Caco-2 (cell line): ENCODE measurements around the gene SPHK2. TPM values are rescaled to one million over a fixed set of nuclear protein-coding genes. Genes with fewer than 3 reads are reported as not detected.
"Not testable (repeated sequence)": the region's sequence is repeated elsewhere in the genome, so short reads cannot be mapped to it uniquely, and the experiment has no call there.

ENCODE experiments used
- BruUV-seq: library from RNA; stranded (reverse); fragments of 400-500 nt; replicated peaks from 2 replicates; lab custom pipeline; 2021; lab: Mats Ljungman, UMichigan
- CTCF ChIA-PET: fragments of 300-600 bp; sonication (Branson Sonifier 250); formaldehyde crosslinking; loops from one replicate; lab custom pipeline; 2022; ENCODE audit warnings: antibody characterized with exemption; lab: Charles Lee
- POLR2A ChIA-PET: fragments of 300-600 bp; sonication (Branson Sonifier 250); formaldehyde crosslinking; loops from one replicate; lab custom pipeline; 2022; ENCODE audit warnings: antibody characterized with exemption; lab: Charles Lee
- DNase-seq, 2 experiments: peaks; one replicate each; pipeline versions ENCODE4 v3.0.0 to v3.0.0-alpha.2; 2020 to 2022
- H3K27me3 ChIP-seq: replicated peaks from 2 replicates; pipeline ENCODE4 v1.6.0; 2011; ENCODE audit warnings: low read length; ENCODE audit not compliant: control insufficient read depth, insufficient read depth
- H3K36me3 ChIP-seq: 2 replicates; pipeline ENCODE4 v1.5.1; 2011; ENCODE audit warnings: low read length; ENCODE audit not compliant: control insufficient read depth, insufficient read depth
- H3K4me1 ChIP-seq: fragments of 250-450 bp; sonication (Bioruptor Pico); 2 replicates; pipeline ENCODE4 v1.5.1; 2020; ENCODE audit warnings: mild to moderate bottlenecking
- H3K4me3 ChIP-seq: 2 replicates; pipeline ENCODE4 v1.5.1; 2011; ENCODE audit warnings: low read depth, mild to moderate bottlenecking, control low read depth, low read length
- H3K9me3 ChIP-seq: fragments of 250-450 bp; sonication (Bioruptor Pico); 2 replicates; pipeline ENCODE4 v1.5.1; 2020; ENCODE audit warnings: mild to moderate bottlenecking, moderate library complexity
- H3K27ac Mint-ChIP-seq: one replicate; pipeline ENCODE4 v1.8.0; 2022; ENCODE audit warnings: mixed read lengths; ENCODE audit not compliant: unreplicated experiment
- H3K27me3 Mint-ChIP-seq: one replicate; pipeline ENCODE4 v1.8.0; 2022; ENCODE audit warnings: mixed read lengths; ENCODE audit not compliant: insufficient read depth, unreplicated experiment
- H3K36me3 Mint-ChIP-seq: one replicate; pipeline ENCODE4 v1.8.0; 2022; ENCODE audit warnings: mild to moderate bottlenecking, mixed read lengths; ENCODE audit not compliant: insufficient read depth, unreplicated experiment
- H3K4me1 Mint-ChIP-seq: one replicate; pipeline ENCODE4 v1.8.0; 2022; ENCODE audit warnings: low read depth, mixed read lengths; ENCODE audit not compliant: unreplicated experiment
- H3K4me3 Mint-ChIP-seq: one replicate; pipeline ENCODE4 v1.8.0; 2022; ENCODE audit warnings: mild to moderate bottlenecking, moderate library complexity, mixed read lengths; ENCODE audit not compliant: unreplicated experiment
- H3K9me3 Mint-ChIP-seq: one replicate; pipeline ENCODE4 v1.8.0; 2022; ENCODE audit warnings: mixed read lengths; ENCODE audit not compliant: unreplicated experiment
- intact Hi-C: fragments of 100-400 bp; cut with micrococcal nuclease; formaldehyde crosslinking; loops from one replicate; pipeline ENCODE4 v1.10.0; 2022; ENCODE audit not compliant: unreplicated experiment
- total RNA-seq: library from RNA; stranded (reverse); gene quantifications from 2 replicates; pipeline ENCODE4 v1.2.3, GENCODE V29; 2022
- TF ChIP-seq, protein P1 (sequence below), 2 experiments: fragments of 200-600 bp in 1 of 2; IDR thresholded peaks; 1 replicate in 1 of 2; 2 replicates in 1 of 2; pipeline versions ENCODE4 v1.5.1 to v1.8.0; 2011 to 2022; ENCODE audit warnings: antibody characterized with exemption in 1 of 2, control low read depth in 1 of 2, inconsistent platforms in 1 of 2, low read depth in 1 of 2, low read length in 1 of 2, mild to moderate bottlenecking in 1 of 2, moderate library complexity in 1 of 2; ENCODE audit not compliant: insufficient read depth in 1 of 2, severe bottlenecking in 1 of 2, unreplicated experiment in 1 of 2

SPHK2 gene
- total RNA-seq, 1 experiment from 2014 or later: 140 TPM

GRCh38 chr19:48630296-48631063, 11.2 kb downstream of the SPHK2 start:
- peaks cover 1% of the 10 kb centered on the region; the same call in 1 of the 2 replicates for H3K36me3 ChIP-seq
- peaks cover 31% of the 10 kb centered on the region for H3K4me1 Mint-ChIP-seq
- peaks cover 95% of the 10 kb centered on the region for H3K36me3 Mint-ChIP-seq
- ChIA-PET POLR2A (interaction anchor here (0.6 to 1.1 kb wide), 2 partner anchors 15 to 137 kb away, joined by 3 to 5 read pairs; partner anchors contain the start of gene CA11), CTCF (no interaction called here)
- BruUV-seq: no TSS peak
- H3K9me3 ChIP-seq: no peaks in the 10 kb centered on the region
- H3K27me3 ChIP-seq: no peaks in the 10 kb centered on the region
- intact Hi-C loops: no loop called here
- TF ChIP-seq, protein P1, sequence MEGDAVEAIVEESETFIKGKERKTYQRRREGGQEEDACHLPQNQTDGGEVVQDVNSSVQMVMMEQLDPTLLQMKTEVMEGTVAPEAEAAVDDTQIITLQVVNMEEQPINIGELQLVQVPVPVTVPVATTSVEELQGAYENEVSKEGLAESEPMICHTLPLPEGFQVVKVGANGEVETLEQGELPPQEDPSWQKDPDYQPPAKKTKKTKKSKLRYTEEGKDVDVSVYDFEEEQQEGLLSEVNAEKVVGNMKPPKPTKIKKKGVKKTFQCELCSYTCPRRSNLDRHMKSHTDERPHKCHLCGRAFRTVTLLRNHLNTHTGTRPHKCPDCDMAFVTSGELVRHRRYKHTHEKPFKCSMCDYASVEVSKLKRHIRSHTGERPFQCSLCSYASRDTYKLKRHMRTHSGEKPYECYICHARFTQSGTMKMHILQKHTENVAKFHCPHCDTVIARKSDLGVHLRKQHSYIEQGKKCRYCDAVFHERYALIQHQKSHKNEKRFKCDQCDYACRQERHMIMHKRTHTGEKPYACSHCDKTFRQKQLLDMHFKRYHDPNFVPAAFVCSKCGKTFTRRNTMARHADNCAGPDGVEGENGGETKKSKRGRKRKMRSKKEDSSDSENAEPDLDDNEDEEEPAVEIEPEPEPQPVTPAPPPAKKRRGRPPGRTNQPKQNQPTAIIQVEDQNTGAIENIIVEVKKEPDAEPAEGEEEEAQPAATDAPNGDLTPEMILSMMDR (IDR thresholded peaks at IDR 0.05; ENCODE audit: insufficient read depth in 1 of 2, low read depth in 1 of 2, low read length in 1 of 2, severe bottlenecking in 1 of 2, unreplicated experiment in 1 of 2): no peak
- H3K4me3 Mint-ChIP-seq: peak overlapping the region; percentile 38
- no peaks in the 10 kb centered on the region for H3K9me3 Mint-ChIP-seq
- H3K27me3 Mint-ChIP-seq: no peaks in the 10 kb centered on the region
- H3K4me3 ChIP-seq: no peak overlapping the region
- H3K4me1 ChIP-seq: peaks cover 69% of the 10 kb centered on the region
- H3K27ac Mint-ChIP-seq: peak overlapping the region; percentile 93
- peak in 1 of 2 experiments; percentile 46 for DNase-seq

DNA sequence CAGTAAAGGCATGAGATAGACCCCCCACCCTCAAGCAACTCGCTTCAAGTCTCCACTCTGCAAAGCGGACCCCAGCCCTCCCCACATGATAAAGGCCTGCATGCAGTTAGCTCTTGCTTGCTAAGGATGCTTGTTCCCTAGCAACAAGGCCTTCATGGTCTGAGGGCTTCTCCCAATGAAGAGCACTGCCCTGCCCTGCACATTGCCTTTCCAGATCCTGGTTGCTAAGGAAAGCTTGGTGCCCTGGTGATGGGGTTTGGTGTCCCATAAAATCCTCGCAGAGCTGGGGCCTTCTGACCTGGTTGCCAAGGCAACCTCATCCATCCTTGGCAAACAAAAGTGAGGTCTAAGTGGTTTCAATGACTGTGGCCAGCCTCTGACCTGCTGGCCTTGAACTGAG, 11.9 kb downstream of the SPHK2 start:
- no peaks in the 10 kb centered on the region for H3K27me3 Mint-ChIP-seq
- intact Hi-C loops: no loop called here
- H3K4me3 ChIP-seq: no peak overlapping the region
- ChIA-PET CTCF (no interaction called here), POLR2A (interaction anchor here (0.5 to 1.1 kb wide), 3 partner anchors 12 to 138 kb away, joined by 3 to 4 read pairs (median 3); partner anchors contain the start of genes RPL18 and SPHK2)
- 0 out of 2 replicates have a peak, but pooled peaks cover 1% of the 10 kb centered on the region for H3K36me3 ChIP-seq
- TF ChIP-seq, protein P1 (IDR thresholded peaks at IDR 0.05; ENCODE audit: insufficient read depth in 1 of 2, low read depth in 1 of 2, low read length in 1 of 2, severe bottlenecking in 1 of 2, unreplicated experiment in 1 of 2): no peak
- no peaks in the 10 kb centered on the region for H3K27me3 ChIP-seq
- peak overlapping the region; percentile 38 for H3K4me3 Mint-ChIP-seq
- peaks cover 35% of the 10 kb centered on the region for H3K4me1 Mint-ChIP-seq
- peaks cover 62% of the 10 kb centered on the region for H3K4me1 ChIP-seq
- no peaks in the 10 kb centered on the region for H3K9me3 Mint-ChIP-seq
- peaks cover 87% of the 10 kb centered on the region for H3K36me3 Mint-ChIP-seq
- H3K27ac Mint-ChIP-seq: peak overlapping the region; percentile 93
- BruUV-seq: no TSS peak
- DNase-seq: peak in 1 of 2 experiments; percentile 43
- H3K9me3 ChIP-seq: no peaks in the 10 kb centered on the region

DNA sequence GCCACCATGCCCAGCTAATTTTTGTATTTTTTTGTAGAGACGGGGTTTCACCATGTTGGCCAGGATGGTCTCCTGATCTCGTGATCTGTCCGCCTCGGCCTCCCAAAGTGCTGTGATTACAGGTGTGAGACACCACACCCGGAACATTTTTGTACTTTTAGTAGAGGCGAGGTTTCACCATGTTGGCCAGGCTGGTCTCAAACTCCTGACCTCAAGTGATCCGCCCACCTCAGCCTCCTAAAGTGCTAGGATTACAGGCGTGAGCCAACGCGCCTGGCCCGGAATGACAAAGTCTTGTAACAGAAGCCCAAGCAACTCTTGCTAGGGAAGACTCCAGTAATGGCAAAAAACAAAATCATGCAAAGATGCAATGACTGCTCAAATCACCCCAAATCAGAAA, 13.0 kb downstream of the SPHK2 start:
- H3K27me3 Mint-ChIP-seq, H3K4me3 ChIP-seq, intact Hi-C loops, H3K27me3 ChIP-seq, H3K9me3 Mint-ChIP-seq, CTCF ChIA-PET, DNase-seq, BruUV-seq, H3K36me3 ChIP-seq, H3K9me3 ChIP-seq: not testable (repeated sequence)
- peak overlapping the region; percentile 50 for H3K4me3 Mint-ChIP-seq
- peaks cover 53% of the 10 kb centered on the region for H3K4me1 ChIP-seq
- peaks cover 83% of the 10 kb centered on the region for H3K36me3 Mint-ChIP-seq
- POLR2A ChIA-PET: interaction anchor here (0.5 to 2.5 kb wide), 3 partner anchors 8 to 708 kb away, joined by 3 to 21 read pairs (median 6); partner anchors contain the start of genes RPL18 and SPHK2
- peaks cover 33% of the 10 kb centered on the region for H3K4me1 Mint-ChIP-seq
- H3K27ac Mint-ChIP-seq: peak overlapping the region; percentile 93
